ENCODE results near the gene HOXC10.

The HOXC10 gene

DNA sequence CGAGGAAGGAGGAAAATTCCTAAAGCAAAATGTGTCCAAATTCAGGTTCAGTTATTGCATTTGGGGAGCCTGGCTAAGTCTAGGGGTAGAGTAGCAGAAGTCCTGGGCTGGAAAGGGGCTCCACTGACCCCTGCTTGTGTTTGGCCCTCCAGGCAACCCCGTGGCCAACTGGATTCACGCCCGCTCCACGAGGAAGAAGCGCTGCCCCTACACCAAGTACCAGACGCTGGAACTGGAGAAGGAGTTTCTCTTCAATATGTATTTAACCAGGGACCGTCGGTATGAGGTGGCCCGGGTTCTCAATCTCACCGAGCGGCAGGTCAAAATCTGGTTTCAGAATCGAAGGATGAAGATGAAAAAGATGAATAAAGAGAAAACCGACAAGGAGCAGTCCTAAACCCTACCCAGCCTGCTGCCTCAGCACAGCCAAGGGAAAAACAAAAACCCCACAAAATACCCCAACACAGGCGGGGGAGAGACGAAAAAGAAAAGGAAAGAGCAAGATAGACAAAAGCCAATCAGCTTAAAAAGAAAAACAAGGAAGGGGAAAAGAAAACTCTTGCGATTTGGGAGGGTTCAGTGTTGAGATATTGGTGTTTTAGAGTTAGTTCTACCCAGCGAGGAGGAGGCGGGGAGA lies 17.4 kb downstream of the HOXC10 start:
- DNase-seq (ENCODE audit: low spot score) (no peak), FAIRE-seq (no peak)

DNA sequence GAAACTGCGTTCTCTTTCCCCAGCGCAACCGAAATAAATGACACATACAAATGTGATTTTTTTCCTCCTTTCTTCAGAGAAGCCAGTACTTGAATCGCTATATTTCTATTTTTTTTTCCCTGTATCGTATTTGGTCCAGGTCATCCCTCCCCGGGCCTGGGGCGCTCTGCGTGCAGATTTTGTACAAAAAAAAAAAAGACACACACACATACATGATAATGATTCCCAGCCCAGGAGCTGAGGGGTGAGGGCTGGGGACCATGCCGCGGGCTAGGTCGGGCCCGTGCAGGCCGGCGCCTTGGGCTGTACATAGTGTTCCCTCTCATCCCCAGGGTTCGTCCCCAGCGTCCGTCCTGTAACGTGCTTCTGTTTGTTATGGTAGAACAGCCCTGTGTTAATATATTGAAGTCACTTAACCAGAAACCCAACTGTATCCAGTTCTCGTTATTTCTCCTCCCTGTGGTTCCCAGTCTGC lies 18.0 kb downstream of the HOXC10 start:
- FAIRE-seq (no peak), DNase-seq (ENCODE audit: low spot score) (no peak)

GRCh38 chr12:54003625-54004024 lies 18.7 kb downstream of the HOXC10 start:
- no peak for FAIRE-seq

DNA sequence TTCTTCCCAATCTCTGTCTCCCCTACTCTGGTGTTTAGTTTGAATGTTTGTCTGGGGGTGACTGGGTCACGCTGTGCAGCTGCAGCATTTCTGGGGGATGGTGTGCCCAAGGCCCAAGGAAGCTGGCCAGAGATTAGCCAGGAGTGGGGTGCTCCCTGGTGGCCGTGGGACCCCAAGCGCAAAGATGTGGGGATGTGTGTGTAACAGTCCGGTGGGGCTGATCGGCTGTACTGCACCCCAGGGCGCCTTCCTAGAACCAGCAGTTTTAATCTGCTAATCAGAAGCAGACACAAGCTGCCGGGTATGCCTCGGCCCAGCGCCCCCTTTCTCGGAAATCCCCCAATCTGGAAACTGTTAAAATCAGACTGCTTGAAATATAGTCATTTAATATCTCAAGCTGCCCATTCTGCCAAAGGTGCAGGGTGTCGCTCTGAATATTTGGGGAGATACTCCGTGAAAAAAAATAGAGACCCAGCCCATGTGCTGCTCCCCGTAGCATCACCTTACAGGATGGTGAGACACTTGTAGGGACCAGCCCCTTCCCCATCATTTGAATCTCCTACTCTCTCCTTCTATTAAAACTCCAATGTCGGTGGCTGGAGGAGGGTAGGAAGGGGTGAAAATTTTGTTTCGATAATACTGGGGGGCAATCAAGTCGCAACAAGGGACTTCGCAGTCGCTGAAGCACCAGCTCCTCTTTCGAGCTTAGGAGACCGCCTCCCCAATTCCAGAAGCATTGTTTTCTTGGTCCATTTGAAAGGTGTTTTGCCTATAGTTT lies 19.3 kb downstream of the HOXC10 start:
- FAIRE-seq (no peak), DNase-seq (ENCODE audit: low spot score) (no peak)

More at GRCh38 chr12:54003625-54004024, 18.7 kb downstream of the HOXC10 start:
- DNase-seq (ENCODE audit: low spot score), result no peak

GRCh38 chr12:54004841-54005530 lies 20.0 kb downstream of the HOXC10 start:
- FAIRE-seq (no peak), DNase-seq (ENCODE audit: low spot score) (no peak)

DNA sequence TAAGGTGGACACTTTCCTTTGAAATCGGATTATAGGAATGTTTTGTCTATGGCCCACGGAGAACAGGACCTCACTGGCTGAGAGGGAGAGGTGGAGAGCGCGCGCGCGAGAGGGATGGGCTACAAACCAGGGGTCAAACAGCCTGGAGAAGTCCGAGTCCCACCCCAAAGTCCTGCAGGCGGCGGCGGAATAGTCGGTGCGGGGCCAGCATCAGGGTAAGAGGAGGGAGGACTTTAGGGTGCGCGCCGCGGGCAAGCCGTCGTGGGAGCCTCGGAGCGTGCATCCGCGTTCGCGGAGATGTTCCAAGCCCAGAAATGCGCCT lies 20.5 kb downstream of the HOXC10 start:
- DNase-seq (ENCODE audit: low spot score) (no peak), FAIRE-seq (no peak)

DNA sequence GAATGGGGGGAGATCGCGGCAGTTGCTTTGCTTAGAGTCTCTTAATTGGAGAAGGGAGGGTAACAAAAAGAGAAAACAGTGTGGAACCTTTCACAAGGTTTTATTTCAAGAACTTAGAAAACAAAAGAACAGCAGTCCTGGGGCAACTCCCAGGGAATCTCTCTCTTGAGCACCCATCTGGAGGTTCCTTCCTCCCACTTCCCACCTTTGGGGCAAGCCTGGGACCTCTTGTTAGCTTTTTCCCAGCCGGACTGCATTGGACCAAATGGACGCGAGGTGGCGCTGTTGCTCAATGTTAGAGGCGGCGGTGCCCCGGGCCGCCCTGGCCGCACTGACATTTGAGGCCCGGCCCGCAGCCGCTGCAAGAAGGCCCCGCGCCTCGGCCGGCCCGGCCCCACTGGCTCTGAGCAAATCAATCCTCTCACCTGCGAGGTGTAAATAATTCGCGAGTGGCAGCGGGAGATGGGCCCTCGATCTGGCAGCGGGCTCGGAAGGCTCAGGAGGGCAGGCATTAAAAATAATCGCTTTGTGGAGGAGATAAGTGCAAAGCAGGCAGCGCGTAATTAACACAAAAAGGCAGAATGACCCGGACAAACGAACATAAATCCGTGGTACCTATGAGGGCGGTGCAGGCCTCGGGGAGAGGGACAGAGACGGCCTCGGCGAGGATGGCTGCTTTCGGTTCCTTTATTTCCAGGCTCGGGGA lies 21.1 kb downstream of the HOXC10 start:
- FAIRE-seq, result no peak
- peak; percentile 41 for DNase-seq (ENCODE audit: low spot score)

DNA sequence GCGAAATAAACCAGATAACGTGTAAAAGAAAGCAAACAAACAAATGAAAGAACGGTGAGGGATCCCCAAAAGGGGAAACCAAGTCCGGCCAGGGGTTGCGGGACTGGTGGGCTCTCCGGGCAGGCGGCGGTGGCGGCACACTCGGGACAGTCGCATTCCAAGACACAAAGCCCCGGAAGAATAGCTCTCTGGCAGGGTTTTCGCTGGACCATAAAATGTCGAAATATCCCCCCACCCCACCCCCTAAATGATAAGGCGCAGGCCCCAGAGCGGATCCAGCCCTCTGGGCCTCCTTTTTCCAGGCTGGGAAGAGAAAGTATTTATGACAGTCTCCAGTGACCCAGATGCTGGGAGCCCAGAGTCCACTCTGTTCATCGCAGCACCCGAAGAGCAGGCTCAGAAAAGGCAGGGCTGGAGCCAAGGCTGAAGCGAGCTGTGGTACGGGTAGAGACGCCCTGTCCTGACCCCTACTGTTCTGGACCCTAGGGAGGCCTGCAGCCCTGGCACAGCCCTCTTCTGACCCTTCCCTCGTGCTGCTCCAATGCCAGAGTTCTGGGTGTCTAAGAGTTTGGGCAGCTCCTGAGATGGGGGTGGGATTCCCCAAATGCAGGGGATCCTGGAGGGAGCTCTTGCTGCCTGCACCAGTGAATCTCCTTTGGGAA lies 21.7 kb downstream of the HOXC10 start:
- FAIRE-seq (no peak), DNase-seq (ENCODE audit: low spot score) (no peak)

GRCh38 chr12:54007538-54008259 lies 22.8 kb downstream of the HOXC10 start:
- FAIRE-seq, result no peak
- no peak for DNase-seq (ENCODE audit: low spot score)

DNA sequence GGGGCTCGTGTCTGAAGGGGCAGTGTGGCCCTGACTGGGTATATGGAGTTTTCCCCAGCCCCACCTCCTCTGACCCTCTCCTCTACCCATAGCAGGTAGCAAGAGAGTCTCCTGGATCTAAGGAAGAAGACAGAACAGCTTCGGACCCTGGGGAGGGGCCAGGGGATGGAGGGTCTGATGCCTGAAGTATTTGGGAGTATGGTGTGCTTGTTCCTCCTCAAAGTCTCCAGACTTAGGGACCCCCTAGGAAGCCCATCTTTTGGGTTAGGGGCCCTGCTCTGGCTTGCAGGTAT lies 23.3 kb downstream of the HOXC10 start:
- FAIRE-seq, result no peak

GRCh38 chr12:54009171-54010052 lies 24.5 kb downstream of the HOXC10 start:
- DNase-seq (ENCODE audit: low spot score) (no peak), FAIRE-seq (no peak)

More for the DNA sequence above, 23.3 kb downstream of the HOXC10 start:
- DNase-seq (ENCODE audit: low spot score), result no peak

GRCh38 chr12:54010053-54010971 lies 25.4 kb downstream of the HOXC10 start:
- no peak for FAIRE-seq
- no peak for DNase-seq (ENCODE audit: low spot score)

- FAIRE-seq (no peak), DNase-seq (ENCODE audit: low spot score) (no peak)
Measured at GRCh38 chr12:54010972-54011664, 26.2 kb downstream of the HOXC10 start.

DNA sequence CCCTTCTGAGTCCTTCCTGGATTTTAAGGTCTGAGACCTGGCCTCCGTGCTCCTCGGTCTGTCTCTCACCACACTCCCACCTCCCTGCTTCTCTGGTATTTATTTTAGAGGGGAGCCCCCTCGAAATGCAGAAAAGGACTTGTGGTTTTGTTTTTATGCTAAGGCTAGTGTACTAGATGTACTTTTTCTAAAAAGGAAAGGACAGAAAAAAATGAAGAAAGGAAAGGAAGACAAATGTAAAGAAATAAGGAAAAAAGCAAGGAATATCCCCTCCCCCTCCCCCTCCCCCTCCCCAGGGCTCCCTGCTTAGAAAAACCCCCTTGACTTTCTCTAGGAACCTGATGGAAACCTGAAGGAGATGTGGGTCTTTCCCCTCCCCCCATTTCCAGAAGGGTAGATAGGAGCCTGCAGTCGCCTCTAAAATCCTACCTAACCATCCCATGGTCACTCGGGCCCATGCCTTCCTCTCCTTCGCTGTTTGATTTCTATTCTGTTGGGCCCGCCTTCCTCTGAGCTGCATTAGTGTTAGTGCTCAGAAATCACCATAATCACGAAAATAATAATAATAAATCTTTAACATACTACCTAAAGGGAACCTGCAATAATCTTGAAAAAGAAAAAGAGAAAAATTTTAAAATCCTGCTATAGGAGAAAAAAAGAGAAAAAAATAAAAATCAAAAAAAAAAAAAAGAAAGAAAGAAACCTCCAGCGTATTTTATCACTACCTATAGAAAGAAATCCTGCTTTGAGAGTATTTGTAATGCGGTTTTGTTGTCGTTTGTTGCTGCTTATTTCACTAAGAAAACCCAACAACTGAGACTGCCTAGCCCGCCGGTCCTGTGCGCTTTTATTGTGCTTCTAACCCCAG lies 27.0 kb downstream of the HOXC10 start:
- no peak for FAIRE-seq

DNA sequence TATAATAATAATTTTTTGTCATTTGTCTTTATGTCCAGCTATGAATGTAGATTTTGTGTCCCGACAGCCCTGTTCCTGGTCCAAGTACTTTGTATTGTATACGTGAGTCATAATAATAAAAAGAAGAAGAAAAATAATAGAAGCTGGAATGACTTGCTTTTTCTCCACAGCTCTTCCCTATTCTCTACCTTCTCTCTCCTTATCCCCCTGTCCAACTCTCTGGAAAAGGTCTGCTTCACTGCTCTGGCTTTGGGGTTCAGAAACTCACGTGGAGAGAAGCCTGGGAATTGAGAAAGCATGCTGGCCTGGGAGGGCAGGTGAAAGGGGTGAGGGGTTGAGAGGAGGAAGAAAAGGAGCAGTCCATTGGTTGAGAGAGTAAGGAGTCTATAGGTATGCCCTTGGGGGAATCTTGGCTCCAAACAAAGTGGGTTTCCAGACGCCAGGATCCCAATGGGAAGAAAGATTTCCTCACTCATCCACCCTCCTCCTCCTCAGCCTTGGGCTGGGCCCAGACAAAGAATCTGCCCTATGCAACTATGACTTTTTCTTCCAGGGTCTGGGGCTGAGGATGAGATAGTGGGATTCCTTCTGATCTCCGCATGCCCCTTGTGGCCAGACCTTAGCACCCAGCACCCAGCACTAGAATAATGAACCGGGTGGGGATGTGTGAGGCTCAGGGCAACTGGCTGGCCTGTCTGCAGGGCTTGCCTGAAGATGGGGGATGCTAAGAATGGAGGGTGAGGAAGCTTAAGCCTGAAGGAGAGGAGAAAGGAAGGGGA lies 27.9 kb downstream of the HOXC10 start:
- DNase-seq (ENCODE audit: low spot score), result no peak
- FAIRE-seq, result no peak

More for the DNA sequence above, 27.0 kb downstream of the HOXC10 start:
- no peak for DNase-seq (ENCODE audit: low spot score)

GRCh38 chr12:54014377-54015017 lies 29.6 kb downstream of the HOXC10 start:
- FAIRE-seq (no peak), DNase-seq (ENCODE audit: low spot score) (no peak)

Measured in RCC 7860 (cell line).